ENCODE data around the gene ROR2. TPM values are rescaled to one million over a fixed set of nuclear protein-coding genes. Genes with fewer than 3 reads are reported as not detected.

The ROR2 gene
- total RNA-seq, 1 experiment from 2014 or later: 2.7 TPM

DNA sequence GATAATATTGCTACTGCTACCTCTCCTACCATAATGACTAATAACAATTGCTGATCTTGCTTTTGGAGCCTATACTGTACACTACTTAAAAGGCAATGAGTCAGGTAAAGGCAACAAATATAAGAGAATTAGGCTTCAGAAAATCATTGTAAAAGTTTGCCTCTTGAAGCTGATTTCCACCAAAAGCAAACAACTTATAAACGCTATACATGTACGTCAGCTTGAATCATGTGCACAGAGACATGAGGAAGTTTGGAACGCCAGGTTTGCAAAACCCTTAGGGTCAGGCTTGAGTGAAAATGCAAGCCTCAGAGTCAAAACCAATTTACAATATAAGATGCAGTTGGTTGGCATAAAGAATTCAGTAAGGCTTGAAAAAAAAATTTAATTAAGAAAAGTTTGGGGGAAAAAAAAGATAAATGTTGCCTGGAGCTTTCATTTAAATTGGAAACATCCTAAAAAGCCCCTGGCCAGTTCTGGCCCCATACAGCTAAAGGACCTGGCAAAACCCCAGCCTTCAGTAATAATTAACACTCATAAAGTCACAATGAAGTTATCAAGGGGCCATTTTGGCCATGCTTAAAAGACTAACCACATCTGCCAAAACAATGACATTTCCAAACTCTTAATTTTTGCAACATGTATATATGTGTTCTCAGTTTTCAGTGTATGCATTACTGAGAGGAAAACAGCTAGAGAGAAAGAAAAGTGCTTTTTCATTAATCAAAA lies 345.4 kb downstream of the ROR2 start:
- Mint-ChIP-seq H3K4me3 (no peak overlapping the region), H3K36me3 (ENCODE audit: insufficient read depth in 1 of 3, low read depth in 3 of 3) (no peaks in the 10 kb centered on the region), H3K27me3 (ENCODE audit: low read depth) (no peaks in the 10 kb centered on the region), H3K4me1 (peaks cover 6 to 9% of the 10 kb centered on the region in 2 experiments), H3K27ac (no peak overlapping the region), H3K9me3 (no peaks in the 10 kb centered on the region; a peak in 1 of 5 replicates)
- H4K91ac ChIP-seq (ENCODE audit: insufficient read length, low read depth, low read length): no peak overlapping the region
- H3K9ac ChIP-seq (ENCODE audit: extremely low read depth, insufficient read length, low read length): no peak overlapping the region
- no peak overlapping the region for H3K18ac ChIP-seq (ENCODE audit: insufficient read length, low read depth, low read length)
- no peaks in the 10 kb centered on the region for H3K27me3 ChIP-seq (ENCODE audit: insufficient read depth, low read length)
- no peak overlapping the region for H4K5ac ChIP-seq (ENCODE audit: insufficient read length, low read depth, low read length)
- H2AFZ ChIP-seq (ENCODE audit: low read length): no peak overlapping the region
- no peak overlapping the region for H2BK5ac ChIP-seq (ENCODE audit: insufficient read length, low read length)
- no peaks in the 10 kb centered on the region for H4K20me1 ChIP-seq (ENCODE audit: control insufficient read depth, insufficient read depth, insufficient read length)
- no peak overlapping the region for H3K23ac ChIP-seq (ENCODE audit: insufficient read length, low read depth, low read length)
- no peaks in the 10 kb centered on the region for H3K9me3 ChIP-seq (ENCODE audit: control insufficient read depth, low read depth, low read length)
- no peaks in the 10 kb centered on the region for H3K79me1 ChIP-seq (ENCODE audit: insufficient read depth, low read depth, low read length, poor library complexity, severe bottlenecking)
- no peak overlapping the region for H2BK120ac ChIP-seq (ENCODE audit: low read depth, low read length, poor library complexity, severe bottlenecking)
- H4K8ac ChIP-seq (replicated peaks; ENCODE audit: insufficient read length, low read depth, low read length): no peak overlapping the region
- H3K23me2 ChIP-seq (ENCODE audit: insufficient read length, low read depth, low read length, poor library complexity, severe bottlenecking): no peaks in the 10 kb centered on the region
- H2BK20ac ChIP-seq (ENCODE audit: low read depth, low read length, poor library complexity, severe bottlenecking): no peak overlapping the region
- H3K14ac ChIP-seq (ENCODE audit: insufficient read depth, low read length): no peak overlapping the region
- H2BK12ac ChIP-seq (ENCODE audit: insufficient read length, low read depth, low read length): no peak overlapping the region
- H3K4me1 ChIP-seq (ENCODE audit: insufficient read depth, low read length): no peaks in the 10 kb centered on the region
- TF ChIP-seq, protein P1, sequence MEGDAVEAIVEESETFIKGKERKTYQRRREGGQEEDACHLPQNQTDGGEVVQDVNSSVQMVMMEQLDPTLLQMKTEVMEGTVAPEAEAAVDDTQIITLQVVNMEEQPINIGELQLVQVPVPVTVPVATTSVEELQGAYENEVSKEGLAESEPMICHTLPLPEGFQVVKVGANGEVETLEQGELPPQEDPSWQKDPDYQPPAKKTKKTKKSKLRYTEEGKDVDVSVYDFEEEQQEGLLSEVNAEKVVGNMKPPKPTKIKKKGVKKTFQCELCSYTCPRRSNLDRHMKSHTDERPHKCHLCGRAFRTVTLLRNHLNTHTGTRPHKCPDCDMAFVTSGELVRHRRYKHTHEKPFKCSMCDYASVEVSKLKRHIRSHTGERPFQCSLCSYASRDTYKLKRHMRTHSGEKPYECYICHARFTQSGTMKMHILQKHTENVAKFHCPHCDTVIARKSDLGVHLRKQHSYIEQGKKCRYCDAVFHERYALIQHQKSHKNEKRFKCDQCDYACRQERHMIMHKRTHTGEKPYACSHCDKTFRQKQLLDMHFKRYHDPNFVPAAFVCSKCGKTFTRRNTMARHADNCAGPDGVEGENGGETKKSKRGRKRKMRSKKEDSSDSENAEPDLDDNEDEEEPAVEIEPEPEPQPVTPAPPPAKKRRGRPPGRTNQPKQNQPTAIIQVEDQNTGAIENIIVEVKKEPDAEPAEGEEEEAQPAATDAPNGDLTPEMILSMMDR (conservative IDR thresholded peaks at IDR 0.05): no peak
- H3K4me2 ChIP-seq (ENCODE audit: insufficient read depth, insufficient read length, low read length): no peak overlapping the region
- no peaks in the 10 kb centered on the region for H3K79me2 ChIP-seq (ENCODE audit: insufficient read depth, low read length)
- no peak overlapping the region for H3K27ac ChIP-seq (ENCODE audit: insufficient read length, low read depth, low read length)
- no peak overlapping the region for H3K56ac ChIP-seq (ENCODE audit: insufficient read length, low read depth, low read length)
- no peak overlapping the region for H3K4ac ChIP-seq (ENCODE audit: low read depth, low read length)
- H2AK5ac ChIP-seq (ENCODE audit: insufficient read length, low read length): no peak overlapping the region
- H2BK15ac ChIP-seq (ENCODE audit: low read depth, low read length): no peak overlapping the region
- DNase-seq: no peak
- no CpG with 5 or more reads among the region's 3 CpGs for WGBS (ENCODE audit: extremely low coverage, insufficient read length, low lambda C conversion rate)
- no peak overlapping the region for H3T11ph ChIP-seq (ENCODE audit: low read length)
